Erythroblast (primary cell): ENCODE results near the gene SLC5A10.

Experiments used
- GATA1 ChIP-seq: IDR thresholded peaks from 2 replicates; pipeline ENCODE4 v1.6.1; 2011; ENCODE audit warnings: low read depth, mild to moderate bottlenecking, control low read depth, low read length, moderate library complexity
- POLR2A ChIP-seq: IDR thresholded peaks from 2 replicates; pipeline ENCODE4 v1.6.1; 2011; ENCODE audit warnings: mild to moderate bottlenecking, low read length

GRCh38 chr17:18950944-18951905, 740 bp upstream of the SLC5A10 start:
- TF ChIP-seq POLR2A: no peak
- TF ChIP-seq GATA1: no peak
